ENCODE results near the gene PALB2. TPM values are rescaled to one million over a fixed set of nuclear protein-coding genes. Genes with fewer than 3 reads are reported as not detected.

PALB2 gene
- total and polyA plus RNA-seq, 9 of the 15 experiments (the other 6 are each of a cell fraction or from before 2014, with no cell fraction given), result 7.0 to 25.8 (median 15.2) TPM

DNA sequence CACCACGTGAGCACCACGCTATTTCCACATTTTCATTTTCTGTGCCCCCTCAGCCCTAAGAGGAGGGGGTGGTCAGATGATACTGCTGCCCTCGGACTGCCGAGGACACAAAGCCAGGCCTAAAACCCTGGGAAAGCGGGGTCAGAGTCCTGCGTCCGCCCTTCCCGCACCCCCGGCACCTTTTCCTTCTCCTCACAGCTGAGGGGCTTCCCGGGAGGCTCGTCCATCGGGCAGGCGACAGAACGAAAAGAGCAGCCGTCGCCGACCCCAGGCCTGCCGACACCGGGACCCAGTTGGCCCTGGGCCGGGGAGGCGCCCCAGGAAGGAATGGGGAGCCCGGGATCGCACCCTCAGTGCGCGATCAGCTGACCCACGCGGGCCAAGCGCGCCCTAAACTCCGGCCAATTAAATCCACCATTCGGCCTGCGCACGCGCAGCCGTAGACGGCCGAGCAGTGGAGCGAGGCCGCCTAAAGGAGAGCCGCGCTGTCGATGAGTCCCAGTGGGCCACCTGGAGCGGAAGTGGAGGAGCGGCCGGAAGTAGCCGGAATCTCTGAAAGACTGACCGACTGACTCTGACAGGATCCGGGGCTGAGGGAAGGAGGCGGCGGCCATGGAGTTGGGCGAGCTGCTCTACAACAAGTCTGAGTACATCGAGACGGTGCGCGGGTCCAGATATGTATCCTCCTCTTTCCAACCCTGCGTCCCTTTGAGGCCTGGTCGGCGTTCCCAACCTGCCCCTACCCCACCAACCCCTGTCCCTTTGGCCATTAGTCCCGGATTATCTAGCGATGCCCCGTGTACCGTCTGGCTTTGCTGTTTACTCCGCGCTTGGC, at the start of gene PALB2, which contains the start of gene DCTN5 (continued):
- TF ChIP-seq, protein P1, sequence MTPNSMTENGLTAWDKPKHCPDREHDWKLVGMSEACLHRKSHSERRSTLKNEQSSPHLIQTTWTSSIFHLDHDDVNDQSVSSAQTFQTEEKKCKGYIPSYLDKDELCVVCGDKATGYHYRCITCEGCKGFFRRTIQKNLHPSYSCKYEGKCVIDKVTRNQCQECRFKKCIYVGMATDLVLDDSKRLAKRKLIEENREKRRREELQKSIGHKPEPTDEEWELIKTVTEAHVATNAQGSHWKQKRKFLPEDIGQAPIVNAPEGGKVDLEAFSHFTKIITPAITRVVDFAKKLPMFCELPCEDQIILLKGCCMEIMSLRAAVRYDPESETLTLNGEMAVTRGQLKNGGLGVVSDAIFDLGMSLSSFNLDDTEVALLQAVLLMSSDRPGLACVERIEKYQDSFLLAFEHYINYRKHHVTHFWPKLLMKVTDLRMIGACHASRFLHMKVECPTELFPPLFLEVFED (CRISPR knock-in tag; conservative IDR thresholded peaks at IDR 0.05), result no peak
- TF ChIP-seq NR2C1 (IDR thresholded peaks at IDR 0.05) (peak; percentile 56; the same call in 1 of the 2 replicates), NR2C1 (tag; IDR thresholded peaks at IDR 0.05) (0 out of 2 replicates have a peak, but pooled peaks have one; percentile 46), SNIP1 (IDR thresholded peaks at IDR 0.05; ENCODE audit: low read depth) (no peak), C11orf30 (IDR thresholded peaks at IDR 0.05; ENCODE audit: low read depth) (peak; percentile 97), GATAD2B (IDR thresholded peaks at IDR 0.05; ENCODE audit: borderline replicate concordance) (no peak), NFATC3 (IDR thresholded peaks at IDR 0.05) (no peak), NR4A1 (CRISPR knock-in tag; IDR thresholded peaks at IDR 0.05) (0 out of 2 replicates have a peak, but pooled peaks have one; percentile 33), NR4A1 (tag; IDR thresholded peaks at IDR 0.05) (0 out of 2 replicates have a peak, but pooled peaks have one; percentile 51), SIN3A (IDR thresholded peaks at IDR 0.05; ENCODE audit: borderline replicate concordance in 2 of 2, control insufficient read depth in 1 of 2, low read depth in 2 of 2, low read length in 2 of 2) (peak; percentile 91 to 98), STAT5B (CRISPR knock-in tag; IDR thresholded peaks at IDR 0.05) (no peak), HDAC8 (tag; IDR thresholded peaks at IDR 0.05) (no peak), TAF1 (IDR thresholded peaks at IDR 0.05; ENCODE audit: control insufficient read depth, extremely low read depth, insufficient read depth, low read length, severe bottlenecking) (peak; percentile 81), ASH1L (IDR thresholded peaks at IDR 0.05; ENCODE audit: borderline replicate concordance, low read depth, partially characterized antibody) (no peak), ZFP1 (CRISPR knock-in tag; IDR thresholded peaks at IDR 0.05) (no peak), SMAD2 (IDR thresholded peaks at IDR 0.05; ENCODE audit: low read depth, low read length) (no peak), SMAD4 (CRISPR knock-in tag; conservative IDR thresholded peaks at IDR 0.05) (peak; percentile 28; the same call in 1 of the 2 replicates), DPF2 (IDR thresholded peaks at IDR 0.05) (no peak), ZNF668 (CRISPR knock-in tag; IDR thresholded peaks at IDR 0.05) (no peak), CBX1 (IDR thresholded peaks at IDR 0.05; ENCODE audit: low read depth) (no peak), ETV5 (CRISPR knock-in tag; IDR thresholded peaks at IDR 0.05; ENCODE audit: low read depth) (peak; percentile 97), KHSRP (IDR thresholded peaks at IDR 0.05) (no peak)
- TF ChIP-seq, protein P2, sequence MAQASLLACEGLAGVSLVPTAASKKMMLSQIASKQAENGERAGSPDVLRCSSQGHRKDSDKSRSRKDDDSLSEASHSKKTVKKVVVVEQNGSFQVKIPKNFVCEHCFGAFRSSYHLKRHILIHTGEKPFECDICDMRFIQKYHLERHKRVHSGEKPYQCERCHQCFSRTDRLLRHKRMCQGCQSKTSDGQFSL (CRISPR knock-in tag; IDR thresholded peaks at IDR 0.05), result 0 out of 2 replicates have a peak, but pooled peaks have one; percentile 29
- TF ChIP-seq, protein P2 (tag; IDR thresholded peaks at IDR 0.05), result no peak; a peak in 1 of 4 replicates
- TF ChIP-seq, protein P3, sequence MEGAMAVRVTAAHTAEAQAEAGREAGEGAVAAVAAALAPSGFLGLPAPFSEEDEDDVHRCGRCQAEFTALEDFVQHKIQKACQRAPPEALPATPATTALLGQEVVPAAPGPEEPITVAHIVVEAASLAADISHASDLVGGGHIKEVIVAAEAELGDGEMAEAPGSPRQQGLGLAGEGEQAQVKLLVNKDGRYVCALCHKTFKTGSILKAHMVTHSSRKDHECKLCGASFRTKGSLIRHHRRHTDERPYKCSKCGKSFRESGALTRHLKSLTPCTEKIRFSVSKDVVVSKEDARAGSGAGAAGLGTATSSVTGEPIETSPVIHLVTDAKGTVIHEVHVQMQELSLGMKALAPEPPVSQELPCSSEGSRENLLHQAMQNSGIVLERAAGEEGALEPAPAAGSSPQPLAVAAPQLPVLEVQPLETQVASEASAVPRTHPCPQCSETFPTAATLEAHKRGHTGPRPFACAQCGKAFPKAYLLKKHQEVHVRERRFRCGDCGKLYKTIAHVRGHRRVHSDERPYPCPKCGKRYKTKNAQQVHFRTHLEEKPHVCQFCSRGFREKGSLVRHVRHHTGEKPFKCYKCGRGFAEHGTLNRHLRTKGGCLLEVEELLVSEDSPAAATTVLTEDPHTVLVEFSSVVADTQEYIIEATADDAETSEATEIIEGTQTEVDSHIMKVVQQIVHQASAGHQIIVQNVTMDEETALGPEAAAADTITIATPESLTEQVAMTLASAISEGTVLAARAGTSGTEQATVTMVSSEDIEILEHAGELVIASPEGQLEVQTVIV (CRISPR knock-in tag; IDR thresholded peaks at IDR 0.05; ENCODE audit: borderline replicate concordance), result no peak

Measured in K562 (cell line).